22Rv1 (cell line): ENCODE measurements around the gene FAM184B.

ENCODE experiments used
- ZFX ChIP-seq: fragments of 450-650 bp; IDR thresholded peaks from 2 replicates; pipeline ENCODE4 v1.6.1; 2017; ENCODE audit warnings: antibody characterized with exemption, borderline replicate concordance
- TF ChIP-seq, protein P1 (sequence below): fragments of 450-650 bp; IDR thresholded peaks from 2 replicates; pipeline ENCODE4 v1.5.1; 2017; ENCODE audit warnings: mild to moderate bottlenecking

DNA sequence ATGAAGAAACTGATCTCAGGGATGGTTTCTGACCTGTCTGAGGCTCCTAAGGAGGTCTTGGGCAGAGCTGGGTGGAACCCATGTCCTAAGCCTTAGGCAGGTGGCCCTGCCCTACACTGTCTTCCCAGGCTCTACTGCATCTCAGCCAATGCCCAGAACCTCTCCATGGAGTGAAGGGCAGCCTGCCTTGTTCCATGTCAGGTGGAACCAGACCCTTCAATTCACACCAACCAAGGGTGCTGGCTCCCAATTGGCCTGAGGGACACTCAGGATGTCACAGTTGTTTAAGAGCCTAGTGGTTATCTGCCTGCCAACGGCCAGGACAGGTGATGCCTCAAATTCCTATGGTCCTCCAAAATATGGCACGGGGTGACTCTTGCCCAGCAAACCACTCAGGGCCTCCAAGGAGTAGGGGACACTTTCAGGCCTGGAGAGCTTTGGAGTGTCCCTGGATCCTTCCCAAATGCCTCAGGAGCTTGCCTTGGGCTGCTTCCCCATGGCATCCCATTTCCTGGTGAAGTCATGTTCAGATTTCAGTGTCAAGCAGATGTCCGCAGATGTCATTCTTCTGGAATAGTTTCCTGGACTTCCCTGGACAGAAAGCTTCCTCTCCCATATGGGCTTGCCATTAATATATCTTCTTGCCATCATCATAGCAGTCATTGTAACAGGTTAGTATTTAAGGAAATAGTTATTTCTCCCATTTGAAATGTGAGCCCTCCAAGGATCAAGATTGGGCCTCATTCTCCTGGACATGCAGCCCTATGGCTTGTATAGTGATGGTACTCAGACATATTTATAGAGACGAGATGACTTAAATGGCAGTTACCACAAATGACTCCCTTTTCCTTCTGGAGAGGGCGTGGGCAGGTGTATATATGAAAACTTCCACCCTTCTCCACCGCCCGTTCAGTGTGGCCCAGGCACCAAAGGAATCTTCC is 99.9 kb downstream of the FAM184B start:
- TF ChIP-seq, protein P1, sequence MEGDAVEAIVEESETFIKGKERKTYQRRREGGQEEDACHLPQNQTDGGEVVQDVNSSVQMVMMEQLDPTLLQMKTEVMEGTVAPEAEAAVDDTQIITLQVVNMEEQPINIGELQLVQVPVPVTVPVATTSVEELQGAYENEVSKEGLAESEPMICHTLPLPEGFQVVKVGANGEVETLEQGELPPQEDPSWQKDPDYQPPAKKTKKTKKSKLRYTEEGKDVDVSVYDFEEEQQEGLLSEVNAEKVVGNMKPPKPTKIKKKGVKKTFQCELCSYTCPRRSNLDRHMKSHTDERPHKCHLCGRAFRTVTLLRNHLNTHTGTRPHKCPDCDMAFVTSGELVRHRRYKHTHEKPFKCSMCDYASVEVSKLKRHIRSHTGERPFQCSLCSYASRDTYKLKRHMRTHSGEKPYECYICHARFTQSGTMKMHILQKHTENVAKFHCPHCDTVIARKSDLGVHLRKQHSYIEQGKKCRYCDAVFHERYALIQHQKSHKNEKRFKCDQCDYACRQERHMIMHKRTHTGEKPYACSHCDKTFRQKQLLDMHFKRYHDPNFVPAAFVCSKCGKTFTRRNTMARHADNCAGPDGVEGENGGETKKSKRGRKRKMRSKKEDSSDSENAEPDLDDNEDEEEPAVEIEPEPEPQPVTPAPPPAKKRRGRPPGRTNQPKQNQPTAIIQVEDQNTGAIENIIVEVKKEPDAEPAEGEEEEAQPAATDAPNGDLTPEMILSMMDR = no peak
- TF ChIP-seq ZFX = no peak
